Uterus (tissue), 2 donors: ENCODE results near the gene DCTN2.

Experiments used
- CTCF ChIP-seq, 4 experiments: fragments of 200-600 bp in 2 of 4; fragments of 450-650 bp in 2 of 4; sonication (generic) in 2 of 4; IDR thresholded peaks; one replicate each; pipeline ENCODE4 v1.5.1; 2016 to 2019; ENCODE audit warnings: antibody characterized with exemption in 4 of 4, mild to moderate bottlenecking in 2 of 4, moderate library complexity in 1 of 4
- POLR2A ChIP-seq, 2 donors: fragments of 450-650 bp; IDR thresholded peaks; one replicate each; pipeline ENCODE4 v1.6.1; 2016; ENCODE audit warnings: antibody characterized with exemption in 2 of 2, mild to moderate bottlenecking in 1 of 2, moderate library complexity in 1 of 2

GRCh38 chr12:57518920-57519795 is 27.8 kb downstream of the DCTN2 start:
- TF ChIP-seq POLR2A (IDR thresholded peaks at IDR 0.05) (no peak), CTCF (IDR thresholded peaks at IDR 0.05) (no peak)
